Activated CD4-positive, alpha-beta T cell treated with anti-CD3 and anti-CD28 coated beads, Interleukin-2, amount 50 U/mL, for 16 hours (primary cell): ENCODE measurements around the gene PPP4R3C.
"Not testable (repeated sequence)": the region's sequence is repeated elsewhere in the genome, so short reads cannot be mapped to it uniquely, and the experiment has no call there.

ENCODE experiments used
- DNase-seq: peaks from one replicate; pipeline ENCODE4 v3.0.0-alpha.2; 2020

PPP4R3C gene

GRCh38 chrX:27463187-27463586 is at the start of gene PPP4R3C:
TSS of gene PPP4R3C (minus strand) at chrX:27463341. CDS start at chrX:27463296, 45 bp downstream.
- DNase-seq = no peak

- DNase-seq = no peak
Observed at GRCh38 chrX:27491397-27491796, 28.3 kb upstream of the PPP4R3C start.

- no peak for DNase-seq
Observed at GRCh38 chrX:27466051-27466450, 2.9 kb upstream of the PPP4R3C start.

- DNase-seq = no peak
Observed at GRCh38 chrX:27465036-27465435, 1.9 kb upstream of the PPP4R3C start.

- not testable (repeated sequence) for DNase-seq
Observed at GRCh38 chrX:27459129-27459528, 4.0 kb downstream of the PPP4R3C start.

- not testable (repeated sequence) for DNase-seq
Observed at GRCh38 chrX:27458544-27458943, 4.6 kb downstream of the PPP4R3C start.

- DNase-seq = no peak
Observed at GRCh38 chrX:27451324-27451723, 11.8 kb downstream of the PPP4R3C start.

GRCh38 chrX:27446423-27446822 is 16.7 kb downstream of the PPP4R3C start:
- no peak for DNase-seq

GRCh38 chrX:27445438-27445837 is 17.7 kb downstream of the PPP4R3C start:
- no peak for DNase-seq

- peak; percentile 48 for DNase-seq
Observed at GRCh38 chrX:27444093-27444908, 18.8 kb downstream of the PPP4R3C start.

- not testable (repeated sequence) for DNase-seq
Observed at GRCh38 chrX:27442392-27442791, 20.7 kb downstream of the PPP4R3C start.

GRCh38 chrX:27439771-27440170 is 23.4 kb downstream of the PPP4R3C start:
- no peak for DNase-seq

- no peak for DNase-seq
Observed at GRCh38 chrX:27438937-27439336, 24.2 kb downstream of the PPP4R3C start.

- DNase-seq = no peak
Observed at GRCh38 chrX:27435031-27435430, 28.1 kb downstream of the PPP4R3C start.
